ENCODE data around the gene OLIG1. TPM values are rescaled to one million over a fixed set of nuclear protein-coding genes. Genes with fewer than 3 reads are reported as not detected.

The OLIG1 gene
- total and polyA plus RNA-seq, 9 donors = 0.13 to 0.50 (median 0.36) TPM; not detected in 1

DNA sequence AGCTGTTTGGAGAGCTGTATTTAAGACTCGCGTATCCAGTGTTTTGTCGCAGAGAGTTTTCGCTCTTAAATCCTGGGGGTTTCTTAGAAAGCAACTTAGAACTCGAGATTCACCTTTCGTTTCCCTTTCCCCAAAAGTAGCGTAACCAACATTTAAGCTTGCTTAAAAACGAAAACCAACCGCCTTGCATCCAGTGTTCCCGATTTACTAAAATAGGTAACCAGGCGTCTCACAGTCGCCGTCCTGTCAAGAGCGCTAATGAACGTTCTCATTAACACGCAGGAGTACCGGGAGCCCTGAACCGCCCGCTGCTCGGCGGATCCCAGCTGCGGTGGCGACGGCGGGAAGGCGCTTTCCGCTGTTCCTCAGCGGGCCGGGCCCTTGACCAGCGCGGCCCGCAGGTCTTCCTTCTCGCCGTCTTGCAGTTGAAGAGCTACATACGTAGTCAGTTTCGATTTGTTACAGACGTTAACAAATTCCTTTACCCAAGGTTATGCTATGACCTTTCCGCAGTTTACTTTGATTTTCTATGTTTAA is 1.9 kb downstream of the OLIG1 start:
- Histone ChIP-seq H3K36me3 (ENCODE audit: control insufficient read depth, insufficient read depth, low read length) (no peaks in the 10 kb centered on the region), H3K4me3 (ENCODE audit: low read length) (peak overlapping the region; percentile 3), H3K9me3 (replicated peaks; ENCODE audit: control insufficient read depth, low read depth, low read length) (no peaks in the 10 kb centered on the region), H3K27ac (ENCODE audit: low read length) (no peak overlapping the region), H3K4me1 (ENCODE audit: control insufficient read depth, insufficient read depth, low read length) (peaks cover 23% of the 10 kb centered on the region), H3K27me3 (ENCODE audit: control insufficient read depth, insufficient read depth, low read length) (peaks cover 91% of the 10 kb centered on the region)
- peak; percentile 24 for DNase-seq
- WGBS (ENCODE audit: insufficient coverage) = under 1% methylated on average over 32 of the region's 38 CpGs

DNA sequence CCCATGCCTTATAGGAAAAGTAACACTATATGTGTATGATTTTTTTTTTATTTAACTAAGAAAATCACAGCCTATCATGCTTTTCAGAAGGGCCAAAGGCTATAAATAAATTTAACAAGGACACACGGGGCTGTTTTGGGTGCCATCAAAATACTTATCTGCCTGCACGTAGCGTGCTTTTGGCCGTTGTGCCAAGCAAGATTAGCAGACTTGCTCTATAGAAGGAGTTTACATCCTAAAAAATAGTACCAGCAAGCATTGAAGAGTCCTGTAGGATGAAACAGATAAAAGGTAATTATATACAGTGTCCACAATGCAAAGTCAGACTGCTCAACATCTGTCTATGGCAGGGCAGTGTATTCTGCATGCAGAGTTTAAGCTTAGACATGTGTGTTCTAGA is 3.7 kb downstream of the OLIG1 start:
- Histone ChIP-seq H3K4me1 (ENCODE audit: control insufficient read depth, insufficient read depth, low read length) (peaks cover 15% of the 10 kb centered on the region), H3K27me3 (ENCODE audit: control insufficient read depth, insufficient read depth, low read length) (peaks cover 90% of the 10 kb centered on the region), H3K27ac (ENCODE audit: low read length) (no peak overlapping the region), H3K36me3 (ENCODE audit: control insufficient read depth, insufficient read depth, low read length) (no peaks in the 10 kb centered on the region), H3K9me3 (replicated peaks; ENCODE audit: control insufficient read depth, low read depth, low read length) (no peaks in the 10 kb centered on the region), H3K4me3 (ENCODE audit: low read length) (no peak overlapping the region)
- WGBS (ENCODE audit: insufficient coverage) = no CpG with 5 or more reads among the region's 4 CpGs
- no peak for DNase-seq

DNA sequence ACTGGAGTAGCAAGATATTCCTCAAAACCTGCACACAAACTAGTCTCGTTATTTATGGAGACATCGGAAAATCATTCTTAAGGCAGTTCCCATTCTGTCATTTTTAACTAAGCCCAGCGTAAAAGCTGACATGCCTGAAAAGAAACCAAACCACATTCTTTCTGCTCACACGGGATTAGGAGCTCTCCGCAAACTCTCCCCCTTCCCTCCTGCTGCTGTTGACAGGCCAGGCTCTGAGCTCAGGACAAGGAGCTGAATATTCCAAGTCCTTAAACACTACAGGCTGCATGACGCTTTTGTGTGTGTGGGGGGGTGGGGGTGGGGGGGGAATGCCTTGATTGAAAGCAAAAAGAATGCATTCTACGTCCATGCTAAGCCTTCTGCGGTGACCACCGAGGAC is 5.2 kb downstream of the OLIG1 start:
- Histone ChIP-seq H3K4me3 (ENCODE audit: low read length) (no peak overlapping the region), H3K36me3 (ENCODE audit: control insufficient read depth, insufficient read depth, low read length) (no peaks in the 10 kb centered on the region), H3K9me3 (replicated peaks; ENCODE audit: control insufficient read depth, low read depth, low read length) (no peaks in the 10 kb centered on the region), H3K27ac (ENCODE audit: low read length) (no peak overlapping the region), H3K4me1 (ENCODE audit: control insufficient read depth, insufficient read depth, low read length) (peaks cover 12% of the 10 kb centered on the region), H3K27me3 (ENCODE audit: control insufficient read depth, insufficient read depth, low read length) (peaks cover 82% of the 10 kb centered on the region)
- 21% methylated on average over 6 of the region's 9 CpGs for WGBS (ENCODE audit: insufficient coverage)
- DNase-seq = peak; percentile 33

DNA sequence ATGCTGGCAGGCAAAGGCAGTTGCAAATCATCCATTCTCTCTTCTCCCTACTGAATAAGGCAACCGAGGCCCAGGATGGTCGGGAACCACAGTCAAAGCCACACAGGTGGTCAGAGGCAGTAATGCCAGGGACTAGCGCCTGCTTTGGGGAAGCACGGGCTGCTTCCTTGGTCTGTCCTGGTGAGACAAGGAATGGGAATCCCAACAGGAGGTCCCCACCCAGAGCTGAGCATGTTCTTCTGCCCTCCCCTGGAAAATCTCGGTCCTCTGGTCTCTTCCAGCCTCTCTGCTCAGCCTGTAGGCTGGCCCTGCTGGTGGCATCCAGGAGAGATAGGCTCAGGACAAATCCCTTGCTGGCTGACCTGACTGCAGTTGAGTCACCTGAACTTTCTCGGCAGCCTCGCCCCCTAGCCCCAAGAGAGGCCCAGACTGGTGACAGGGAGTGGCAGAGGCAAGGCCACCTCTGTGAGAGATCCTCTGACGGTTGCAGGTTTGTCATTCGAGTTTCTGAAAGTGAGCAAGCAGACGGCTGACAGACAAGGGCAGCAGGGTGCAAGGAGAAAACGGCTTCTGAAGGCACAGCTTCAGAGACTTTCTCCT is 5.8 kb downstream of the OLIG1 start:
- DNase-seq = no peak
- no peak overlapping the region for H3K4me3 ChIP-seq (ENCODE audit: low read length)
- WGBS (ENCODE audit: insufficient coverage) = 30% methylated on average over 11 of the region's 11 CpGs
- no peaks in the 10 kb centered on the region for H3K36me3 ChIP-seq (ENCODE audit: control insufficient read depth, insufficient read depth, low read length)
- peaks cover 78% of the 10 kb centered on the region for H3K27me3 ChIP-seq (ENCODE audit: control insufficient read depth, insufficient read depth, low read length)
- no peaks in the 10 kb centered on the region for H3K9me3 ChIP-seq (replicated peaks; ENCODE audit: control insufficient read depth, low read depth, low read length)
- no peak overlapping the region for H3K27ac ChIP-seq (ENCODE audit: low read length)
- peaks cover 12% of the 10 kb centered on the region for H3K4me1 ChIP-seq (ENCODE audit: control insufficient read depth, insufficient read depth, low read length)

DNA sequence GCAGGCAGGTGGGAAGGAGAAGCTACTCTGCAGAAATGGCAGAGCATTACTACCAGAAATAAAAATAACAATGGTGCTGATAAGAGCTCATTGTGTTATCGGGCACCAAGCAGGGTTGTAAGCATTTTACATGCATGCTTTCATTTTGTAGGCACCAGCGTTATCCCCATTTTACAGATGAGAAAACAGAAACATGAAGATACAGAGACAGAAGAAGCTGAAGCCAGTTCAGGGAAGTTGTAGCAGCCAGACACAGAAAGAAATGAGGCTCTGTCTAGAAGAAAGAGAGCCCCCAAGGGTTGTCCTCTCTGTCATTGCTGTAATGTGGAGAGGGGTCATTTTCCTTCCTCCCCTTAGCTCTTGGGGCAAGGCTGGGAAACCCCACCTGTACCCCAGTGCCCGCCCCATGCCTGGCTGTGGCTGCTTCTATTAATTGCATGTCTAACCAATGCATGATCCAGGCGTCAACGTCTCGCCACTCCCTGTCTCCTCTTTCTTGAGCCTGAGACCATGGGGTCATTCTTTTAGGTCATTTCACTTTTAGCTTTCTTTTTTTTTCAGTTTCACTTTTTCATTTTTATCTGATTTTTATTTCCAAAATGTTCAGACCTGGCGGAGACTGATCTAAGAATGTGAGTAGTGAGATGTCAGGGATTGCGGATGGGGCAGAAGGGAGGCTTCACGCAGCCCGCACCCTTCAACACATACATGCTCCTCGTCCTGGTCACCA is 6.8 kb downstream of the OLIG1 start:
- Histone ChIP-seq H3K4me1 (ENCODE audit: control insufficient read depth, insufficient read depth, low read length) (peaks cover 2% of the 10 kb centered on the region), H3K36me3 (ENCODE audit: control insufficient read depth, insufficient read depth, low read length) (no peaks in the 10 kb centered on the region), H3K27ac (ENCODE audit: low read length) (no peak overlapping the region), H3K27me3 (ENCODE audit: control insufficient read depth, insufficient read depth, low read length) (peaks cover 70% of the 10 kb centered on the region), H3K9me3 (replicated peaks; ENCODE audit: control insufficient read depth, low read depth, low read length) (no peaks in the 10 kb centered on the region), H3K4me3 (ENCODE audit: low read length) (no peak overlapping the region)
- DNase-seq = no peak
- 70% methylated on average over 4 of the region's 11 CpGs for WGBS (ENCODE audit: insufficient coverage)

DNA sequence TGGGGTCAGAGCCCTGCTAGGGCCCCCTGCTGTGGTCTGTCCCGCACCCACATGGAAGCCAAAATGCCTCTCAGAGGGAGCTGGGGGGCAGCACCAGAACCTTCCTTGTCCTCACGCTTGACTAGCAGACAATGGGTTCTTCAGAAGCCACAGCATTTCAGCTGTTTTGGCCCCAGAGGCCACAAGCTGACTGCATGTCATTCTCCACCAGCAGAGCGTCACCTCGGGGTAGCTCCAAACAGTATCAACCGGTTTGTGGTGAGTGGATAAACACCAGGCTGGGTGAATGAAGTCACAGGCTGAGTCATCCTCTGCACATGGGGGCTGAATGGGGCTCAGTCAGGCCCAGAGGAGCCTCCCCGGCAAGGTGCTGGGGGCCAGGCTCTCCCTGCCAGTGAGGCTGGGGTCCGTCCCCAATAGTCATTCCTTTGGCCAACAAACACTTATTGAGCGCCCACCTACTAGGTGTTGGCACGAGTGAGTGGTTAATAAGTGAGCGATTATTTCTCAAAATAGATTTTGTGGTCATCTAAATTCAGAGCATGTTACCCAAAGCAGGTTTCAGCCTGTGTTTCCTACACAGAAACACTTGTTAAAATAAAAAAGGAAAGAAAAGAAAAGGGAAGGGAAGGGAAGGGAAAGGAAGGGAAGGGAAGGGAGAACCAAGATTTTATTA is 9.1 kb downstream of the OLIG1 start:
- Histone ChIP-seq H3K4me3 (ENCODE audit: low read length) (no peak overlapping the region), H3K27ac (ENCODE audit: low read length) (no peak overlapping the region), H3K9me3 (replicated peaks; ENCODE audit: control insufficient read depth, low read depth, low read length) (no peaks in the 10 kb centered on the region), H3K4me1 (ENCODE audit: control insufficient read depth, insufficient read depth, low read length) (no peaks in the 10 kb centered on the region), H3K36me3 (ENCODE audit: control insufficient read depth, insufficient read depth, low read length) (no peaks in the 10 kb centered on the region), H3K27me3 (ENCODE audit: control insufficient read depth, insufficient read depth, low read length) (peaks cover 50% of the 10 kb centered on the region)
- WGBS (ENCODE audit: insufficient coverage) = 49% methylated on average over 5 of the region's 10 CpGs
- DNase-seq = no peak

DNA sequence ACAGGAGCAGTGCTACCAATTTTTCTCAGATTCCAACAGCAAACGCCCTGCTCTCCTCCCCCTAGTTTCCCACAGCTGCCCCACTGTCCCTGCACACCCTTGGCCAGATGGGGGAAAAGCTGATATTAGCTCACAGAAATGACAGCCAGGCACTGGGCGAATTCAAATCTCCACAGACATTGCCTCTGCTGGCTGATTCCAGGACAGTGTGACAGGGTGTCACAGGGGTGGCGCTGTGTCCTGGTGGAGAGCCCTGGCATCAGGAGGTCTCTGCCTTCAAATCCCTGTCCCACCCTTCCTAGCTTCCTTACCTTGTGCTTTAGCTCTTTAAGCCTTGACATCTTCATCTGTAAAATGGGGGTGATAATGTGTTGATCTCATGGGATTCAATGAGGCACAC is 10.4 kb downstream of the OLIG1 start:
- no peaks in the 10 kb centered on the region for H3K36me3 ChIP-seq (ENCODE audit: control insufficient read depth, insufficient read depth, low read length)
- peaks cover 40% of the 10 kb centered on the region for H3K27me3 ChIP-seq (ENCODE audit: control insufficient read depth, insufficient read depth, low read length)
- H3K4me3 ChIP-seq (ENCODE audit: low read length) = no peak overlapping the region
- no peaks in the 10 kb centered on the region for H3K4me1 ChIP-seq (ENCODE audit: control insufficient read depth, insufficient read depth, low read length)
- WGBS (ENCODE audit: insufficient coverage) = 80% methylated on average over 2 of the region's 3 CpGs
- H3K9me3 ChIP-seq (replicated peaks; ENCODE audit: control insufficient read depth, low read depth, low read length) = no peaks in the 10 kb centered on the region
- H3K27ac ChIP-seq (ENCODE audit: low read length) = no peak overlapping the region
- no peak for DNase-seq

DNA sequence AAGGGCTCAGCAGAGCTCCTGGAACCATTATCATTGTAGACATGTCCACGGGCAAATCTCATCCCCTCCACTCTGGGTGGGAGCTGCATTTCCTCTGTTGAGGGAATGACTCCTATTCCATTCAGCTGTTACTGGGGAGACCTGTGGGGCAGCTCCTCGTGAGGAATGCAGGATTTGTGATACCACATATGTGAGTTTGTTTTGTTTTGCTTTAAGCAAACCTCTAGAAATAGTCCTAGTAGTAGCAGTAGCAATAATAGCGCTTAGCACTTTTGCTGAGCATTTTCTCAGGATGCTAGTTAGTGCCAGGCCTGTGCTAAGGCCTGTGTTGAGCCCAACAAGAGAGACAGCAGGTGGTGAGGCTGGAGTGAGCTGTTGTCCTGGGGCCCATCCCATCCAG is 10.8 kb downstream of the OLIG1 start:
- no peaks in the 10 kb centered on the region for H3K4me1 ChIP-seq (ENCODE audit: control insufficient read depth, insufficient read depth, low read length)
- no peaks in the 10 kb centered on the region for H3K9me3 ChIP-seq (replicated peaks; ENCODE audit: control insufficient read depth, low read depth, low read length)
- H3K4me3 ChIP-seq (ENCODE audit: low read length) = no peak overlapping the region
- DNase-seq = no peak
- H3K27me3 ChIP-seq (ENCODE audit: control insufficient read depth, insufficient read depth, low read length) = peaks cover 40% of the 10 kb centered on the region
- 83% methylated on average over 1 of the region's 3 CpGs for WGBS (ENCODE audit: insufficient coverage)
- no peaks in the 10 kb centered on the region for H3K36me3 ChIP-seq (ENCODE audit: control insufficient read depth, insufficient read depth, low read length)
- H3K27ac ChIP-seq (ENCODE audit: low read length) = no peak overlapping the region

DNA sequence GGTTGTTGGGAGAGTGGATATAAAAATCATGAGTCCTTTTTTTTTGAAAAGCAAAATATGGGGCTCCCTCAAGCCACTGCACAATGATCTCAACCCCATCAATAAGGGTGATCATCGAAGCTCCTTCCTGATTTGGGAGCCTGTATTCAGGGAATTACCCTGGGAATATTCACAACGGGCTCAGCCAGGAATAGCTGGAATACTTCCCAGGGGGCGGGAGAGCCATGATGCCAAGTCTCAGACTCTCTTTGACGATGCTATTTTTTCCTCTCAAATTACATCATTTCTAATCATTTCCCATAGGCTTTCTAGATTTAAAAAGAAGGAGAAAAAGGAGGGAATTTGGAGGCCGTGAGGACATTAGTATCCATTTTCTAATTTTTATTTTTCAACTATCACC is 18.4 kb downstream of the OLIG1 start:
- Histone ChIP-seq H3K27ac (ENCODE audit: low read length) (no peak overlapping the region), H3K9me3 (replicated peaks; ENCODE audit: control insufficient read depth, low read depth, low read length) (no peaks in the 10 kb centered on the region), H3K27me3 (ENCODE audit: control insufficient read depth, insufficient read depth, low read length) (peaks cover 27% of the 10 kb centered on the region), H3K4me1 (ENCODE audit: control insufficient read depth, insufficient read depth, low read length) (peaks cover 5% of the 10 kb centered on the region), H3K4me3 (ENCODE audit: low read length) (no peak overlapping the region), H3K36me3 (ENCODE audit: control insufficient read depth, insufficient read depth, low read length) (no peaks in the 10 kb centered on the region)
- DNase-seq = no peak
- 50% methylated on average over 1 of the region's 5 CpGs for WGBS (ENCODE audit: insufficient coverage)

DNA sequence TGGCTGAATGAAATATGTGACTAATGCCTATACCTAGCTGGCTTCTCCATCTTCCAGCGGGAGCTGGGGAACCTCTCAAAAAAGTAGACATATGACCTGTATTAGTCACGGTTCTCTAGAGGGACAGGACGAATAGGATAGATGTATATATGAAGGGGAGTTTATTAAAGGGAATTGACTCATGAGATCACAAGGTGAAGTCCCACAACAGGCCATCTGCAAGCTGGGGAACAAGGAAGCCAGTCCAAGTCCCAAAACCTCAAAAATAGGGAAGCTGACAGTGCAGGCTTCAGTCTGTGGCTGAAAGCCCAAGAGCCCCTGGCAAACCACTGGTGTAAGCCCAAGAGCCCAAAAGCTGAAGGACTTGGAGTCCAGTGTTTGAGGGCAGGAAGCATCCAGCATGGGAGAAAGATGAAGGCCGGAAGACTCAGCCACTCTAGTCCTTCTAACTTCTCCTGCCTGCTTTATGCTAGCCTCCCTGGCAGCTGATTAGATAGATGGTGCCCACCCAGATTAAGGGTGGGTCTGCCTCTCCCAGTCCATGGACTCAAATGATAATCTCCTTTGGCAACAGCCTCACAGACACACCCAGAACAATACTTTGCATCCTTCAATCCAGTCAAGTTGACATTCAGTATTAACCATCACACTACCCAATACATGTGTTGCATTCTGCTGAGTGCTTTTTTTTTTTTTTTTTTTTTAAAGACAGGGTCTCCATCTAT is 19.6 kb downstream of the OLIG1 start:
- WGBS (ENCODE audit: insufficient coverage) = 76% methylated on average over 2 of the region's 4 CpGs
- DNase-seq = peak; percentile 44
- no peak overlapping the region for H3K4me3 ChIP-seq (ENCODE audit: low read length)
- H3K36me3 ChIP-seq (ENCODE audit: control insufficient read depth, insufficient read depth, low read length) = no peaks in the 10 kb centered on the region
- no peaks in the 10 kb centered on the region for H3K9me3 ChIP-seq (replicated peaks; ENCODE audit: control insufficient read depth, low read depth, low read length)
- H3K4me1 ChIP-seq (ENCODE audit: control insufficient read depth, insufficient read depth, low read length) = peaks cover 5% of the 10 kb centered on the region
- H3K27ac ChIP-seq (ENCODE audit: low read length) = no peak overlapping the region
- peaks cover 32% of the 10 kb centered on the region for H3K27me3 ChIP-seq (ENCODE audit: control insufficient read depth, insufficient read depth, low read length)
